ENCODE data around the gene NAA20. TPM values are rescaled to one million over a fixed set of nuclear protein-coding genes. Genes with fewer than 3 reads are reported as not detected.

NAA20 gene
- total RNA-seq, 1 donor from 2014 or later: 38.1 TPM

GRCh38 chr20:19996917-19997316 is 20.2 kb upstream of the NAA20 start:
- no peak overlapping the region for H3K27ac Mint-ChIP-seq
- H3K27me3 Mint-ChIP-seq: no peaks in the 10 kb centered on the region
- H3K36me3 Mint-ChIP-seq (ENCODE audit: insufficient read depth): peaks cover 7% of the 10 kb centered on the region

GRCh38 chr20:19998990-19999705 is 18.0 kb upstream of the NAA20 start:
- Mint-ChIP-seq H3K9me3 (ENCODE audit: low read depth) (no peaks in the 10 kb centered on the region), H3K4me1 (ENCODE audit: low read depth) (peaks cover 17% of the 10 kb centered on the region), H3K4me3 (ENCODE audit: low read depth) (no peak overlapping the region), H3K27me3 (no peaks in the 10 kb centered on the region), H3K27ac (no peak overlapping the region), H3K36me3 (ENCODE audit: insufficient read depth) (peaks cover 12% of the 10 kb centered on the region)
- TF ChIP-seq, protein P1, sequence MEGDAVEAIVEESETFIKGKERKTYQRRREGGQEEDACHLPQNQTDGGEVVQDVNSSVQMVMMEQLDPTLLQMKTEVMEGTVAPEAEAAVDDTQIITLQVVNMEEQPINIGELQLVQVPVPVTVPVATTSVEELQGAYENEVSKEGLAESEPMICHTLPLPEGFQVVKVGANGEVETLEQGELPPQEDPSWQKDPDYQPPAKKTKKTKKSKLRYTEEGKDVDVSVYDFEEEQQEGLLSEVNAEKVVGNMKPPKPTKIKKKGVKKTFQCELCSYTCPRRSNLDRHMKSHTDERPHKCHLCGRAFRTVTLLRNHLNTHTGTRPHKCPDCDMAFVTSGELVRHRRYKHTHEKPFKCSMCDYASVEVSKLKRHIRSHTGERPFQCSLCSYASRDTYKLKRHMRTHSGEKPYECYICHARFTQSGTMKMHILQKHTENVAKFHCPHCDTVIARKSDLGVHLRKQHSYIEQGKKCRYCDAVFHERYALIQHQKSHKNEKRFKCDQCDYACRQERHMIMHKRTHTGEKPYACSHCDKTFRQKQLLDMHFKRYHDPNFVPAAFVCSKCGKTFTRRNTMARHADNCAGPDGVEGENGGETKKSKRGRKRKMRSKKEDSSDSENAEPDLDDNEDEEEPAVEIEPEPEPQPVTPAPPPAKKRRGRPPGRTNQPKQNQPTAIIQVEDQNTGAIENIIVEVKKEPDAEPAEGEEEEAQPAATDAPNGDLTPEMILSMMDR (IDR thresholded peaks at IDR 0.05; ENCODE audit: unreplicated experiment): no peak
- DNase-seq (ENCODE audit: low spot score, unreplicated experiment): no peak

More at GRCh38 chr20:19996917-19997316, 20.2 kb upstream of the NAA20 start:
- Mint-ChIP-seq H3K9me3 (ENCODE audit: low read depth) (no peaks in the 10 kb centered on the region), H3K4me1 (ENCODE audit: low read depth) (peaks cover 20% of the 10 kb centered on the region), H3K4me3 (ENCODE audit: low read depth) (no peak overlapping the region)
- TF ChIP-seq, protein P1 (IDR thresholded peaks at IDR 0.05; ENCODE audit: unreplicated experiment): no peak
- no peak for DNase-seq (ENCODE audit: low spot score, unreplicated experiment)

DNA sequence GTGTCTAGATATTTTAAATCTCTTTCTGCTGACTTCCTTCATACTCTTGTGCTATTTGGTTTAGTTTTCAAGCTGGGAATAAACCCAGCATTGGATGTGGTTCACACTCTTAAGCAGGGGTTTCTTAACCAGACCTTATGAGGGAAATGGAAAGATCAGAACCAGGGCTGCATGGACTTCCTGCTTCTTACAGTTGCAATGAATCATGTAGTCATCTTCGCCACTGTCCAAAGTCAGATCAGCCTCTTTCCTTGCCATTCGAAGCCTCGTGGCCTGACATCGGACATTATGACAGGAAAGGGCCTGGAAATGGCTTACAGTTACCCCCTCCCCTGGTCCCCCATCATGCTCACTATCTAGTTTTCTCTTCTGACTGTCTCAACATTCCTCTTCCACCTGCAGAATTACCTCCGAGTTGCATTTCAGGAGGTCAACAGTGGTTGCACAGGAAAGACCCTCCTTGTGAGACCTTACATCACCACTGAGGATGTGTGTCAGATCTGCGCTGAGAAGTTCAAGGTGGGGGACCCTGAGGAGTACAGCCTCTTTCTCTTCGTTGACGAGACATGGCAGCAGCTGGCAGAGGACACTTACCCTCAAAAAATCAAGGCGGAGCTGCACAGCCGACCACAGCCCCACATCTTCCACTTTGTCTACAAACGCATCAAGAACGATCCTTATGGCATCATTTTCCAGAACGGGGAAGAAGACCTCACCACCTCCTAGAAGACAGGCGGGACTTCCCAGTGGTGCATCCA is 16.8 kb upstream of the NAA20 start:
- H3K4me1 Mint-ChIP-seq (ENCODE audit: low read depth): peaks cover 13% of the 10 kb centered on the region
- no peaks in the 10 kb centered on the region for H3K9me3 Mint-ChIP-seq (ENCODE audit: low read depth)

GRCh38 chr20:20002101-20002998 is 14.8 kb upstream of the NAA20 start:
- no peak overlapping the region for H3K4me3 Mint-ChIP-seq (ENCODE audit: low read depth)
- TF ChIP-seq, protein P1 (IDR thresholded peaks at IDR 0.05; ENCODE audit: unreplicated experiment): no peak
- DNase-seq (ENCODE audit: low spot score, unreplicated experiment): no peak
- H3K36me3 Mint-ChIP-seq (ENCODE audit: insufficient read depth): peaks cover 9% of the 10 kb centered on the region
- no peak overlapping the region for H3K27ac Mint-ChIP-seq
- peaks cover 14% of the 10 kb centered on the region for H3K4me1 Mint-ChIP-seq (ENCODE audit: low read depth)
- no peaks in the 10 kb centered on the region for H3K27me3 Mint-ChIP-seq
- H3K9me3 Mint-ChIP-seq (ENCODE audit: low read depth): no peaks in the 10 kb centered on the region

More for the DNA sequence above, 16.8 kb upstream of the NAA20 start:
- Mint-ChIP-seq H3K27ac (no peak overlapping the region), H3K27me3 (no peaks in the 10 kb centered on the region), H3K36me3 (ENCODE audit: insufficient read depth) (peaks cover 11% of the 10 kb centered on the region), H3K4me3 (ENCODE audit: low read depth) (no peak overlapping the region)
- TF ChIP-seq, protein P1 (IDR thresholded peaks at IDR 0.05; ENCODE audit: unreplicated experiment): no peak
- no peak for DNase-seq (ENCODE audit: low spot score, unreplicated experiment)
